Ectodermal cell (in vitro differentiated cells): Measurements from ENCODE around the gene CNTLN.
"Not testable (repeated sequence)": the region's sequence is repeated elsewhere in the genome, so short reads cannot be mapped to it uniquely, and the experiment has no call there.

ENCODE experiments used
- H3K27ac ChIP-seq: 2 replicates; pipeline ENCODE4 v1.7.0; 2013; ENCODE audit warnings: mild to moderate bottlenecking, low read depth, low read length; ENCODE audit not compliant: insufficient read depth, poor library complexity, severe bottlenecking
- H3K27me3 ChIP-seq: 2 replicates; pipeline ENCODE4 v1.7.0; 2013; ENCODE audit warnings: mild to moderate bottlenecking, low read length; ENCODE audit not compliant: insufficient read depth, control insufficient read depth, poor library complexity, severe bottlenecking
- H3K36me3 ChIP-seq: one replicate; pipeline ENCODE4 v1.7.0; 2013; ENCODE audit warnings: low read length; ENCODE audit not compliant: control insufficient read depth, insufficient read depth
- H3K4me1 ChIP-seq: one replicate; pipeline ENCODE4 v1.7.0; 2013; ENCODE audit warnings: low read length; ENCODE audit not compliant: control insufficient read depth, insufficient read depth
- H3K4me3 ChIP-seq: 2 replicates; pipeline ENCODE4 v1.7.0; 2013; ENCODE audit warnings: low read depth, low read length, control low read depth; ENCODE audit not compliant: insufficient read depth
- H3K9me3 ChIP-seq: 2 replicates; pipeline ENCODE4 v1.7.0; 2013; ENCODE audit warnings: mild to moderate bottlenecking, low read length, moderate library complexity; ENCODE audit not compliant: control insufficient read depth
- WGBS, 2 experiments: methylation state at CpG; one replicate each; pipeline ENCODE4 v1.1.7; 2013; ENCODE audit warnings: missing lambda C conversion rate in 2 of 2; 5-methylcytosine and 5-hydroxymethylcytosine counted together

The CNTLN gene

DNA sequence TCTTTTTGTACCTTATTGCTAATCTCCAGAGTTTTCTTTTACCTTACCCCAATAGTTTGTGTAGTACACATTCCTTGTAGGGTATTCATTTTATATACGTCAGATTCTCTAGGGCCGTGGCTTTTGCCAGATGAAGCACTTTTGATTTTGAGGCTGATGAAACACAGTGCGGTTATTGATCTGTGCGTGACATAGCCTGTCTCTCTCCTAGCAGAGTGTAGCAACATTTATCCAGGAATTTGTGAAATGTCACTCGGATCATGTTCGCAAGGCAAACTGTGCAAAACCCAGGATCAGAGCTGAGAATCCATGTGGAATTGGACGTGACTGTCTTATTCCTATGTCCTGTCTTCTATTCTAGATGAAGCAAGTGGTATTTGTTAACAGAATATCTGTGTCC is 302.0 kb downstream of the CNTLN start:
- no peaks in the 10 kb centered on the region for H3K27me3 ChIP-seq
- H3K36me3 ChIP-seq, result no peaks in the 10 kb centered on the region
- WGBS, 2 experiments, result 89 to 92% methylated on average over 7 of the region's 7 CpGs
- no peaks in the 10 kb centered on the region for H3K4me1 ChIP-seq
- H3K4me3 ChIP-seq, result no peak overlapping the region
- H3K9me3 ChIP-seq, result no peaks in the 10 kb centered on the region
- H3K27ac ChIP-seq, result no peak overlapping the region

DNA sequence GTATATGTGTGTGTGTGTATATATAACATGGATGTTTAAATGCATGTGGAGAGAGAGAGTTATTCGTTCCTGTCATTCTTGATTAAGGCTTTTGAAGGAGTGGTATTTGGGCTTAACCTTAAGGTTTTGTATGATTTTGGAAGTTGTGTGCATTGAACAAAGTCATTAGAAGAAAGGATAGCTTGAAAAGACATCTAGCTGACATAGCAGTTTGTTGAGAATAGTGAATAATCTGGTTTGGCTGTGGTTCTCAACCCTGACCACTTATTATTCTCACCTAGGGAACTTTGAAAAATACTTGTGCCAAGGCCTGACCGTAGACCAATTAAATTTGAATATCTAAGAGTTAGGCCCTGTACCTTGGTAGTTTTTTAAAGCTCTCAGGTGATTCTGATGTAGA is 303.0 kb downstream of the CNTLN start:
- no peaks in the 10 kb centered on the region for H3K27me3 ChIP-seq
- H3K9me3 ChIP-seq, result no peaks in the 10 kb centered on the region
- WGBS, 2 experiments, result 91 to 94% methylated on average over 2 of the region's 2 CpGs
- H3K4me1 ChIP-seq, result no peaks in the 10 kb centered on the region
- no peaks in the 10 kb centered on the region for H3K36me3 ChIP-seq
- no peak overlapping the region for H3K27ac ChIP-seq
- no peak overlapping the region for H3K4me3 ChIP-seq

DNA sequence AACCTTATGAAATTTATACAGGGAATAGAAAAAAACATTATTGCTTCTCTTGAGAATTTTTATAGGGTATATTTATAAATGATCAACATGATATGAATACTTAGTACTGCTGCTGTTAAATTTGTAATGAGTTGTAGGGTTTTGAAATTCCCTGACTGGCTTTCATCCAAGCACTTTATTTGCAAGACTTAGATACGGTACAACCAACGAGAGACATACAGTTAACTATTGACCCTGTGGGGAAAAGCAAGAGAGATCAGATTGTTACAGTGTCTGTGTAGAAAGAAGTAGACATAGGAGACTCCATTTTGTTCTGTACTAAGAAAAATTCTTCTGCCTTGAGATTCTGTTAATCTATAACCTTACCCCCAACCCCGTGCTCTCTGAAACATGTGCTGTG is 310.3 kb downstream of the CNTLN start:
- H3K9me3 ChIP-seq, H3K27ac ChIP-seq, H3K27me3 ChIP-seq, H3K4me1 ChIP-seq, H3K4me3 ChIP-seq, H3K36me3 ChIP-seq: not testable (repeated sequence)
- WGBS, 2 experiments, result 96 to 100% methylated on average over 2 of the region's 3 CpGs

DNA sequence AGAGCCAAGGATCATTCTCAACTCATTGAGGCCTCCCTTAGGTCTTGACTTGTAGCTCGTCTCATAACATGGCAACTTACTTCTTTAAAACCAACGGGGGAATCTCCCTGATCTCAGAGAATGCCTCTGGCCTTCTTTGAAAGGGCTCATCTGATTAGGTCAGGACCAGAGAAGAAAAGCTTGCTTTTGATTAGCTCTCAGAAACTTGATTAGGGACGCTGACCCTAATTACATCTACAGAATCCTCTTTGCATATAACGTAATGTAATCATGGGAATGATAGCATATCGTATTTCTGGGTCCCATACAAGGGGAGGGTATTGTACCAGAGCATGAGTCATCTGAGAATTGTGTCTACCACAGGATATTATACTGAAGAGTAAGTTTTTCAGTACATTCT is 318.9 kb downstream of the CNTLN start:
- Histone ChIP-seq H3K9me3 (no peaks in the 10 kb centered on the region), H3K36me3 (no peaks in the 10 kb centered on the region), H3K4me3 (no peak overlapping the region), H3K27me3 (no peaks in the 10 kb centered on the region), H3K4me1 (no peaks in the 10 kb centered on the region), H3K27ac (no peak overlapping the region)
- 86 to 88% methylated on average over 3 to 5 of the region's 5 CpGs for WGBS, 2 experiments

DNA sequence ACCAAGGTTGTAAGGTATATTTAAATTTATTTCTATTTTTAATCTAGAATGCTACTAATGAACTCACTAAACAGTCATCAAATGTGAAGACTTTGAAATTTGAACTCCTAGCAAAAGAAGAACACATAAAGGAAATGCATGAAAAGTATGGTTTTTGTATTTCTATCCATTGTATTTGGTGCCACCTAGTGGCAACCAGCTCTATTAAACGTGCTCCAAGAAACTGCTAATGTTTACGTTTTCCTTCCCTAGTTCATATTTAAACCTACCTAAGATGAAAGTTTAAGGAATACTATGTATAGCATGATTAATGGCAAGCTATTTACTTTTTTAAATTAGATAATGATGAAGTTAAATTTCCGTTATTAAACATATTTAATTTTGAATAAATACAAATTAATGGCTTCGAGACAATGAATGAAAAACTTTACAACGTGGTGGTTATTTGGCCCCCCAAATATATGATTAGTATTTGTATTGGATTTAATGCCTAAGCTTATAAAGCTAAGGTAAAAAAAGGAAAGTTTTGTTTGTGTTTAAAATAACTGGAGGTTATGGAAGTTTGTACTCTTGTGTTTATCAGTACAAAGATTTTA is 328.1 kb downstream of the CNTLN start:
- Histone ChIP-seq H3K27me3 (no peaks in the 10 kb centered on the region), H3K27ac (no peak overlapping the region), H3K4me1 (no peaks in the 10 kb centered on the region), H3K4me3 (no peak overlapping the region), H3K36me3 (no peaks in the 10 kb centered on the region), H3K9me3 (no peaks in the 10 kb centered on the region)
- 73 to 100% methylated on average over 2 to 3 of the region's 5 CpGs for WGBS, 2 experiments

DNA sequence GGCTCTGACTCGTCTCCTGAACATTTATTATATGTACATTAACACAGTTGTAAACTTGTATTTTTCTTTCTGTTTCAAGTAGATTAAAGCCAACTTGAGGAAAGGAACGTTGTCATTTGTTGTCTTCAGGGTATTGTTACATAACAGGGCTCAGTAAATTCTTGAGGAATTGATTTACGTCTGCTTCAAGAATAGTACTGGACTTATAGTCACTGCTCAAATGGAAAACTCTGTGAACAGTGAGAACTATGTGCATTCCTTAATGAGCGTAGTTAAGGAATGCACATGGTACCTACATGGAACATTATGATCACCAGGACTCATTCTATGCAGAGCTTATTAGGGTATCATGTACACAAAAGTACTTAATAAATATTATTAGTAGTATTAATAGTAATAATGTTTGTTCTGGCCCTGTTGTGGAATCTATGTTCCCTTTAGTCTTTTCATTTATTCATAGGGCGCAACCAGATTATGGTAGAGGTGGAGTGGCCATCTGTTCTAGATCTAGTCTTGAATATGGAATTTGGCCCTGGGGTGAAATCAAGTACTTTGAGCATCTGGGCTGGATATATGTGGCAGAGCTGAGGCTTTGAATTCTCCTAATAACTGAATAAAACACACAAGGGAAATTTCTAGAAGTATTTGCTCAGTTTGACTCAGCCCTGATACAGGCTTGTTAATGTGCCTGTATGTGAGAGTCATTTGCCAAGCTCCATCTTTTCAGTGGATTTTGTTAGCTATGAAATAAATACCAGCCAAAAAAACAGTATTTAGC is 335.4 kb downstream of the CNTLN start:
- Histone ChIP-seq H3K9me3 (no peaks in the 10 kb centered on the region), H3K27me3 (no peaks in the 10 kb centered on the region), H3K4me3 (no peak overlapping the region), H3K4me1 (no peaks in the 10 kb centered on the region), H3K36me3 (no peaks in the 10 kb centered on the region), H3K27ac (no peak overlapping the region)
- 91 to 98% methylated on average over 4 of the region's 5 CpGs for WGBS, 2 experiments

DNA sequence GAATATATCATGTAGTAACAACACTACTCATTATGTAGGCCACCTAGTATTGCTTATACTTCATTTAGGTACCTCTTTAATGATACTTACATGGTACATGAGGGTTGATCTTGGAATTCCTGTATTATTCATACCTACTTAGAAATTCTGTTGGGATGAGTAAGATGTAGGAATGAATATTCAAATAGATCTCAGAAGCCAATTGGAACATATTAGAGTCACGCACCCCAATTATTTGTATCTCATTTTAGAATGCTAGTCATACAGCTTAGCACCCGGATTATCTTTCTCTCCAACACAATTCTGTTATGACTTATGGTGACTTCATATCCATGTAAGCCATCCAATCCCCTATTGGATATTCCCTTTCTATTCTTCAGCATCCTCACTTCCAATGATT is 337.3 kb downstream of the CNTLN start:
- H3K27ac ChIP-seq, result no peak overlapping the region
- WGBS, 2 experiments, result 93 to 99% methylated on average over 2 of the region's 2 CpGs
- no peaks in the 10 kb centered on the region for H3K4me1 ChIP-seq
- no peaks in the 10 kb centered on the region for H3K9me3 ChIP-seq
- H3K4me3 ChIP-seq, result no peak overlapping the region
- H3K36me3 ChIP-seq, result no peaks in the 10 kb centered on the region
- no peaks in the 10 kb centered on the region for H3K27me3 ChIP-seq

DNA sequence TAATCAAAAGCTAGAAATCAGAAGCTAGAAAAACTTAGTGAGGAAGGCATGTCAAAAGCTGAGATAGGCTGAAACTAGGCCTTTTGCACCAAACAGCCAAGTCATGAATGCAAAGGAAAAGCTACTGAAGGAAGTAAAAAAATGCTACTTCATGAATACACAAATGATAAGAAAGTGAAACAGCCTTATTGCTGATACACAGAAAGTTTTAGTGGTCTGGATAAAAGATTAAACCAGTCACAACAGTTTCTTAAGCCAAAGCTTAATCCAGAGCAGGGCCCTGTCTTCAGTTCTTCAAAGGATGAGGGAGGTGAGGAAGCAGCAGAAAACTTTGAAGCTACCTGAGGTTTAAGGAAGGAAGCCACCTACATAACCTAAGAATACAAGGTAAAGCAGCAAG is 341.6 kb downstream of the CNTLN start:
- Histone ChIP-seq H3K4me3 (no peak overlapping the region), H3K27me3 (no peaks in the 10 kb centered on the region), H3K36me3 (no peaks in the 10 kb centered on the region), H3K27ac (no peak overlapping the region), H3K4me1 (no peaks in the 10 kb centered on the region), H3K9me3 (no peaks in the 10 kb centered on the region)

DNA sequence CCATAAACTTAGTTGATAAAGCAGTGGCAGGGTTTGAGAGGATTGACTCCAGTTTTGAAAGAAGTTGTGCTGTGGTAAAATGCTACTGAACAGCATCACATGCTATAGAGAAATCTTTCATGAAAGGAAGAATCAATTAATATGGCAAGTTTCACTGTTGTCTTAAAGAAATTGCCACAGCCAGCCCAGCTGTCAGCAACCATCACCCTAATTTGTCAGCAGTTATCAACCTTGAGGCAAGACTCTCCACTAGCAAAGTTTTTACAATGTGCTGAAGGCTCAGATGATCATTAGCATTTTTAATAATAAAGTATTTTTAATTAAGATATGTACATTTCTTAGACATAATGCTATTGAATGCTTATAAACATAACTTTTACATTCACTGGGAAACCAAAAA is 343.0 kb downstream of the CNTLN start:
- Histone ChIP-seq H3K4me1 (no peaks in the 10 kb centered on the region), H3K27ac (no peak overlapping the region), H3K27me3 (no peaks in the 10 kb centered on the region), H3K9me3 (no peaks in the 10 kb centered on the region), H3K36me3 (no peaks in the 10 kb centered on the region), H3K4me3 (no peak overlapping the region)

DNA sequence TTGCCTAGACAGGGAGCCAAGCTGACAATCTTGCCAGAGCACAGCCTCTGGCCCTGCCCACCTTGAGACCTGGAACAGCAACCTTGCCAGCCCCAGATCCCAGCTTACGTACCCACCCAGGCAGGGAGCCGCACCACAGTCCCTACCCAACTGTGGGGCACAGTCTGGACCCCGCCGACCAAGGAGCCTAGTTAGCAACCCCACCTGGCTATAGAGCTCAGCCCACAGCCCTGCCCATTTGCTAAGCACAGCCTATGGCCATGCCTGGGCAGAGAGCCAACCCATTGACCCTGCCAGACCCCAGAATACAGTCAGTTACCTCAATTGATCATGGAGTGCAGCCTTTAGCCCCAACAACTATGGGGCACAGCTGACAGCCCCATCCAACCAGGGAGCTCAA is 346.1 kb downstream of the CNTLN start:
- Histone ChIP-seq H3K27me3 (no peaks in the 10 kb centered on the region), H3K4me1 (no peaks in the 10 kb centered on the region), H3K36me3 (no peaks in the 10 kb centered on the region), H3K4me3 (no peak overlapping the region), H3K9me3 (no peaks in the 10 kb centered on the region), H3K27ac (no peak overlapping the region)
- WGBS, 2 experiments, result 94 to 97% methylated on average over 4 of the region's 4 CpGs

DNA sequence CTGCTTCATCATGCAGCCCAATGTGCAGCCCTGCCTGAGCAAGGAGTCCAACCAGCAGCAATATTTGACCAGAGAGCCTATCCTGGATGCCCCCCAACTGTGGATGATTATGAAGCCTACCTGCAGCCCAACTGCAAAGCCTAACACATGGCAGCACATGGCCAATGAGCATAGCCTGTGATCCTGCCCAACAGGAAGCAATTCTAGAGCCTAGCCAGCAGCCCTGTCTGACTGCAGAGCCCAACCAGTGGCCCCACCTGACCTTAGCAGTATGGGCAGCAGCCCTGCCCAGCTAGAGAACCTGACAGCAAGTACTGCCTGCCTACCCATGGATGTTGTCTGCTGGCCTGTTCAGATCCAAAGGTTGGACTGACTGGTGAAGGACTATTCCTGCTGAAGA is 346.7 kb downstream of the CNTLN start:
- Histone ChIP-seq H3K9me3 (no peaks in the 10 kb centered on the region), H3K27ac (no peak overlapping the region), H3K27me3 (no peaks in the 10 kb centered on the region), H3K36me3 (no peaks in the 10 kb centered on the region), H3K4me3 (no peak overlapping the region), H3K4me1 (no peaks in the 10 kb centered on the region)
